GM19468 (cell line): Measurements from ENCODE around the gene IGHMBP2.

ENCODE experiments used
- ATAC-seq: cut with Tn5 transposase; IDR thresholded peaks from one replicate; pipeline ENCODE4 v1.9.1; 2021; ENCODE audit warnings: mild to moderate bottlenecking, moderate library complexity, moderate number of reproducible peaks; ENCODE audit not compliant: unreplicated experiment; ENCODE audit errors: extremely low read depth

Gene IGHMBP2

GRCh38 chr11:68936676-68937620, 33.3 kb downstream of the IGHMBP2 start:
- no peak for ATAC-seq

- ATAC-seq: no peak
Measured at GRCh38 chr11:68938088-68938487, 34.4 kb downstream of the IGHMBP2 start.

- no peak for ATAC-seq
Measured at GRCh38 chr11:68938816-68939582, 35.3 kb downstream of the IGHMBP2 start.

- ATAC-seq: no peak
Measured at GRCh38 chr11:68939583-68940555, 36.2 kb downstream of the IGHMBP2 start.

- no peak for ATAC-seq
Measured at GRCh38 chr11:68940651-68941323, 37.1 kb downstream of the IGHMBP2 start.

- no peak for ATAC-seq
Measured at GRCh38 chr11:68941324-68942094, 37.8 kb downstream of the IGHMBP2 start.

- ATAC-seq: no peak
Measured at GRCh38 chr11:68942095-68942620, 38.5 kb downstream of the IGHMBP2 start.

GRCh38 chr11:68942751-68943271, 39.1 kb downstream of the IGHMBP2 start:
- ATAC-seq: no peak

GRCh38 chr11:68946416-68947090, 42.9 kb downstream of the IGHMBP2 start:
- ATAC-seq: no peak

GRCh38 chr11:68947151-68947550, 43.5 kb downstream of the IGHMBP2 start:
- ATAC-seq: no peak

GRCh38 chr11:68948496-68948895, 44.8 kb downstream of the IGHMBP2 start:
- no peak for ATAC-seq

GRCh38 chr11:68948935-68949334, 45.2 kb downstream of the IGHMBP2 start:
- ATAC-seq: no peak

GRCh38 chr11:68950270-68950669, 46.6 kb downstream of the IGHMBP2 start:
- ATAC-seq: no peak

GRCh38 chr11:68950762-68951161, 47.1 kb downstream of the IGHMBP2 start:
- ATAC-seq: no peak

- no peak for ATAC-seq
Measured at GRCh38 chr11:68954836-68955606, 51.3 kb downstream of the IGHMBP2 start.

- ATAC-seq: no peak
Measured at GRCh38 chr11:68955607-68955958, 51.9 kb downstream of the IGHMBP2 start.

GRCh38 chr11:68956142-68956541, 52.5 kb downstream of the IGHMBP2 start:
- no peak for ATAC-seq
